NCI-H345 (cell line): ENCODE measurements around the gene TRPV2.

Experiments
- DNase-seq: peaks from one replicate; lab custom pipeline; 2025; lab: John Stamatoyannopoulos, UW

TRPV2 gene

DNA sequence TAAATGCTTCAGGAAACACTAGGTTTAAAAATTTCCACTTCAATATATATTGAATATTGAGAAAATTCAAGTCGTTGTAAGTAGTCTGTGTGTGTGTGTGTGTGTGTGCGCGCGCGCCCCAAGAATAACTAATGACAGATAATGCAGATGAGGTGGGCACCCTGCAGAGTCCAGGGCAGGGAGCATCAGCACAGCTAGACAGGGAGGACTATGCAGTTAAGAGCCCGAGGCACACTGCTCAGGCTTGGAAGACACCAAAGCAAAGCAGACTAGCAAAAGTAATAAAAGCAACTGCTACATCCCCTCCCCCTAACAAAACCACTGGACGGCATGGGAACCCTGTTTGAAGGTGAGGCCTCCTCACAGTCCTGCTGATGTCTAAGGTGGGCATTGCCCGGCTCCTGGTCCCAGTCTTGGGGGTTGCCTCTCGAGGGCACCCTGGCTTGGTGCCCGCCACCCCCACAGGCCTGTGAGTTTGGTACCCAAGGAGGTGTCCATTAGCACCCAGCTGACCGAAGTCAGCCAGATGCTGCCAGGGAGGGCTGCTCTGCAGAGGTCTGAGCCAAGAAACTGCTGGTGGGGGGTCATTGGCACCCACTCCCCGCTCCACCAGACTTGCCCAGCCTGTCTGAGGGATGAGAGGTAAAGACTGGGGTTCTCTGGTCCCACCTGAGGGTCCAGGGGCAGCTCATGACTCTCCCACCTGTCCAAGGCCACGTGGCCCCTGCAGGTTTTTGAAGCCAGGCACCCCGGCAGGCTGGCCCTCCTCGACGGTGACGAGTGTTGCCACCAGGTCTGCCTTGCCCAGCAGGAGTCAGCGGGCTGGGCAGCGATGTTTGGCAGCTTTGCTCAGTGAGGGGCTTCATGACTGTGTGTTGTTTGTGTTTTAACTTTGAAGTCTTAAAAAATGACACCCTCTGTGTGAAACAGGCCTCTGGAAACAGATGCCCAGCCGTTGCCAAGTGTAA, 58.0 kb downstream of the TRPV2 start:
- DNase-seq, result no peak

DNA sequence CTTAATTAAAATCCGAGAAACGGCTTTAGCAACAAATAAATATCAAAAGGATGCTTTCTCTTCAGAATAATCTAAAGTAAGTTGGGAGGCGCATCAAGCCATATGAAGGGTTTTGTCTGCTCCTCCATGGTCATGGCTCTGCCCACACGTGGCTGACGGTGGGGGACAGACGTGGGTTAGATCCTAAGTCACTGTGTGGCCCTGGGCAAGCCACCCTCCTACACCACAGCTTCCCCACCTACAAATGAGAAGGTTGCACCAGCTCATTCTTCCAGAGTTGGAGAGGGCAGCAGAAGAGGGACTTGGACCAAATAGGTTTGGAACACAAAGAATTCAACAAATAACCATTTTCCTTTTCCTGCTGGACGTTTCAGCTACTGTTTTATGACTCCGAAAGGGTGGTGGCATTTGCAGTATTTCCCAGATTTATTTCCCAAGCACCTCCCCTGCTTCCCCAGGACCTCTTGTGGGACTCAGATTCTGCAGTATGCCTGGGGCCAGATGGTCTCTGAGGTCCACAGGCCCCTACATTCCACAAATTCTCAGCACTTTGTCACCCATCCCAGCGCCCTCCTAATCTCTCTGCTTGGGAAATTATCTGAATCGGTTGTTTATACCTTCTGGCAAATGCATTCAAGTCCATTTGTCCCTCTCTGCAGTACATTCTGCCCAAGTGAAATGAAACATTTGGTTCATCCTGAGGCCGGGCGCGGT, 58.8 kb downstream of the TRPV2 start:
- no peak for DNase-seq

DNA sequence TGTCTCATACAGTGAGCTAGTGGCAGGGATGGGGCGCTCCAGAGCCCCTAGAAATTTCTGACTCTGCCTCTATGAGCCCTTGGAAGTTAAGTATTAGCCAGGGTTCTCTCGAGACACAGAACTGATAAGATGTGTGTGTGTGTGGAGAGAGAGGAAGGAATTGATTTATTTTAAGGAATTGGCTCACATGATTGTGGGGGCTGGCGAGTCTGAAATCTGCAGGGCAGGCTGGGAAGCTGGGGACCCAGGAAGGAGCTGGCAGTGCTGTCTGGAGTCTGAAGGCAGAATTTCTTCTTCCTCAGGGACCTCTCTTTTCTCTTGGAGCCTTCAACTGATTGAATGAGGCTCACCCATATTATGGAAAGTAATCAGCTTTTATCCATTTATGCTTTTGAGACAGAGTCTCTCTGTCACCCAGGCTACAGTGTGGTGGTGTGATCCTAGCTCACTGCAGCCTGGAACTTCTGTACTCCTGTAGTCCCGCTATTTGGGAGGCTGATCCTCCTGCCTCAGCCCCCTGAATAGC, 59.9 kb downstream of the TRPV2 start:
- DNase-seq, result no peak

DNA sequence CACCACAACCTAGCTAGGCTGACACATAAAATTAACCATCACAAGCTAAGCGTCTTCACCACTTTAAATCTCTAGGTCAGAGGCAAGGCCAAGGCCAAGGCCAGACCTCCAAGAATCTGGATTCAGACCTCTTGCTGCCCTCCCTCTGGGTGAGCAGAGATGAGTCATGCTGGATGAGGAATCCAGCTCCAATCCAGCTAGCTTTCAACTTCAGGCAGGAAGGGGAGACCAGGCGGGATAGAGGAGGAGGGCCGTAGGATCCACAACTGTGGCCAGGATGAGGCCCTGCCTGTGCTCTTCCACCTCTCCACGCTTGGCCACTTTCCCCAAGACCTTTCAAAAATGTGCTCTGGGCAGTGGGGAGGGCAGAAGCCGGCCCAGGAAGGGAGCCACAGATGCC, 61.9 kb downstream of the TRPV2 start:
- DNase-seq, result no peak

DNA sequence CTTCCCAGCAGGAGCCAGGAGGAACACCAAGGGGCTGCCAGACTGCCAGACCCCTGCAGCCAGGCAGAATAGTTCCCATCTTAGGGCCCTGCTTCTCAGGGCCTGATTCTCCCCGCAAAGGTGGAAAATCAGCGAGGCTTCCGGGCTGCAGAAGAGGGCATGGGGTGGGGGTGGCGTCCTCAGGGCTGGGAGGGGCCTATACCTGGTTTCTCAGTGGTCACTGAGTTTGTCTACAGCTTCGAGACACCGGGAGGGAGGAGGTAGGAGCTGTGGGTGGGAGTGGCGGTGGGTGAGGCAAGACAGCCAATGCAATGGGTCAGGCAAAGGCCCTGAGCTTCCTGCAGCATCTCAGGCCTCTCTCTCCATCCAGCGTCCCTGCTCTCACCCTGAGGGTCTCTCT, 62.3 kb downstream of the TRPV2 start:
- DNase-seq, result no peak

DNA sequence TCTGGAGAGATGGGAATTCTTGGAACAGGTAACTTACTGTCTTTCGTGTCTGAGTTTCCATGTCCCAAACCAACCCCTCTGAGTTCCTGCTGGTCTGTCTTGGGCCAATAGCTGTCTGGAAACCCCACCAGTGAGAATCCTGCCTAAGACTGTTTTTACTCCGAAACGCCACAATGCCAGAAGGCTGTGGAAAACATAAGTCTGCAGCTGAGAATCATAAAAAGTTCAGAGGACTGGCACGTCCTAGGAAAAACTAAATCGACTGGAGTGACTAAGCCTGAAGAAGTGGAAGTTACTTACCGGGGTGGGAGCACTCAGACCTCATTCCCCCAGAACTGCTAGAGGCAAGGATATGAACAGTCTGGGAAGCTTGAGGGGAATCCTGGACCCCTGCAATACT, 63.3 kb downstream of the TRPV2 start:
- DNase-seq, result no peak

DNA sequence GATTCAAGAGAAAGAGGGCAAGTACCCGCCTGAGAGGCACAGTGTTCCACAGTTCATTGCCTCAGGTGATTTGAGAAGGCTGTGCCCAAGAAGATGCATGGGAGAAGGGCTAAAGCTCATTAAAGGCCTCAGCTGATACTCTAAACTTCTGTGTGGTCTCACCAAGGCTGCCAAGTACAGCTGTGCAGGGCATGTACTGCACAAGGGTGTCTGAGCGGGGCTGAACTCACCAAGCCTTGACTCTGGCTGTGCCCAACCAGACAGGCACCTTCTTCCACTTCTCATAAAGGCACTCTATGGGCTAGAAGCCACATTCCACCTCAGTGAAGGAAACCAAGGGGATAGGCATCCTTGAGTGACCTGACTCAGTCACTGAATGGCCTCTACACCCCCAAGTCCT, 63.9 kb downstream of the TRPV2 start:
- no peak for DNase-seq

DNA sequence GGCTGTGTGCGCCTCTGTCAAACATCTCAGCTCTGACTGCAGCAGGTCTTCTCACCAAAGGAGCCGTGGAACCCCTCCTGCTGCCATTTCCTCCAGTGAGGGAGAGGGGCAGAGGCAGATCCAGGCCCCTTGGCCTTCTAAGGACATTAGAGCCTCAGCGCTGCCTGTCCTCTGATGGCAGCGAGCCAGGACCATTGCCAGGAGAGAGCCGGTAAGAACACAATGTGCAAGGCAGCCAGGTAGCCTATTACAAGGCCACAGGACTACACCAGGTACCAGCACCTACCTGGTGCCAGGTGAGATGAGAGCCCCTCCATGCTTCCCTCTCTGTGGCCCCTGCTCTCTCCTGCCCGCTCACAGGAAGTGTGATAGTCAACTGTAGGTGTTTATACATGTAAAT, 65.6 kb downstream of the TRPV2 start:
- DNase-seq, result no peak

DNA sequence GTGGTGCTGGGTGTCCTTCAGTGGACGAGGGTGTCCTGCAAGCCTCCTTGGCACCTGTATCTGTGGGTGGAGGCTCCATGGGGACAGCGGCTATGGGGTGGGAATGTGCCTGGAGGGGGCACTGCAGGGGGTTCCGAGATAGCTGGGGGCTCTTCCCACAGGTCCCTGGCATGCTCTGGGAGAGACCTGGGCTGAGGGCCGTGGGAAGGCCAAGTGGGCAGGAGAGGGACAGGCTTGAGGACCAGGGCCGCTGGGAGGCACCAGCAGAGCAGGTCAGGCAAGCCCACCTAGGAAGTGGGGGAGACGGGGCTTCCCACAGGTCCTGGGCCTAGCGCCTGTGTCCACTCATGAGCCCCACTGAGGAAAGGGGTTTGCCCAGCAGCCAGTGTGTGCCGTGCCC, 66.9 kb downstream of the TRPV2 start:
- no peak for DNase-seq

DNA sequence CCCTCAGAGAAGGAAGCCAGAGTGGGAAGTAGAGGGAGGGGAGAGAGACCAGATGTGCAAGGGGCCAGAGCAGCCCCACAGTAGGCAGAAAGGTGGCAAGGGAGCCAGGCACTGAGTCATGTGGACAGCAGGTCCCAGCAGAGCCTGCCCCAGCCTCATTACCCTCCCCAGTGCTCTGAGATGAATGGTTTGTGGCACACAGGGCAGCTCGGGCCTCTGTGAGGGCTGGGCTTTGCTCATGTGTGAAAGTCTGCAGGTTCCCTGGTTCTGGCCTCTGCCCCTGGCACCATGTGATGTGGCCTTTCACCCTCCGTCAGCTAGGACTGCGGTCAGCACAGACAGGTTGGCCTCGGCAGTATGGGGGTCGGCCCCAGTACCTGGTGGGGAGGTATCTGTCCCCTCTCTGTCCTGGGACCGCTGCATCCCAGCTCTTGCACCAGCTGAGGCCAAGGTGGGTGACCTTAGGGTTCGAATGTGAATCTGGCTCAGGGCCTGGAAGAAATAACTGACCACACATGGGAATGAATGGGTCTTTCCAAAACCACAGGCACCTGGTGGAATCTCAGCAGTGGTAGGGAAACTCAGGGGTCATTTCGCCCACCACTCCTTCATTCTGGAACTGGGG, 67.8 kb downstream of the TRPV2 start:
- no peak for DNase-seq

DNA sequence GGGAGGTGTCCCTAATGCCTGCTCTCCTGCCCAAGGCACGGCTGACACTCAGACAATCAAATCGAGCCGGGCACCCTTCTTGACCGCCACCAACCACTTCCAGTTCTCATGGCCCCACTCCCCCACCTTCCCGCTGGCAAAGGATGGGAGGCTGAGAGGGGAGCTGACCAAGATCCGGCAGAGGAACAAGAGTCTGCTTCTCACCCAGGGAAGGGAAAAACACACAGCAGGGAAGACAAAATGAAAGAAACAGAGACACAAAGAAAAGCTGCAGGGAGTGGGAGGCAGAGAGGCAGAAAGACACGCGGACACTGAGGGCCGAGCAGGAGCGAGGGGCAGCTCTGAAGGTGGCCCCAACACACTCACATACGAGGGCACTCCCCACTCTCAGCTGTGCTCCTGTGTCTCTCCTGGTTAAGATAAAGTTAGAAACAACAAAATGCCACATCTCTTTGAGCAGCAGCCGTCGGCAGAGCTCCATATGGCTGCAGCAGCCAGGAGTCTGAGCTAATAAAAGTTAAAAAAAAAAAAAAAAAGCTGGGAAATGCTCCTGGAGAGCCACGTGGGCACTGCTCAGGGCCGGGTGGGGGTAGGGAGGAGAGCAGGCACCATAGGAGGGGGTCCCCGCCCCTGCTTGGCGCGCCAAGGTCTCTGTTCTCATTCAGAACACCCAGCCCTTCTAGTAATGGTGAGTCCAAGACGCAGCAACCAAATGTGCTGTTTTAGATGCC, 69.2 kb downstream of the TRPV2 start:
- DNase-seq, result no peak
